Suppressor macrophage treated with lipopolysaccharide for 4 hours (primary cell): Measurements from ENCODE around the gene STARD13.

ENCODE experiments used
- DNase-seq: peaks from one replicate; pipeline ENCODE4 v3.0.0-alpha.2; 2020

Gene STARD13

DNA sequence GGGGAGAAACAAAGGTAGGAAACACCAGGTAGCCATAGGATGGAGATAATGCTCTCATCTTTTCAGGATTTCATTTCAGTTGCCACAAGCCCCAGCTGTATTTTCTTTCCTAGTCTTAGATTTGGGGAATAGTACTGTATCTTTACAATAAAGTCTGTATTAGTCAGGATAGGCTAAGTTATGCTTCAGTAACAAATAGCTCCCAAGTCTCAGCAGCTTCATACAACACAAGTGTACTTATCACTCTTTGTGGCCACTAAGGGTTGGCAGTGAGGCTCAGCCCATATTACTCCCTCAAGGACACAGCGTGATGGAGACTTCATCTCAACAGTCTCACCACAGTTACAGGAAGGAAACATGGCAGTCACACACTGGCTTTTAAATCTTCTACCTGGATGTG, 61.4 kb downstream of the STARD13 start:
- no peak for DNase-seq

GRCh38 chr13:33219926-33220325, 65.6 kb downstream of the STARD13 start:
- DNase-seq: no peak

DNA sequence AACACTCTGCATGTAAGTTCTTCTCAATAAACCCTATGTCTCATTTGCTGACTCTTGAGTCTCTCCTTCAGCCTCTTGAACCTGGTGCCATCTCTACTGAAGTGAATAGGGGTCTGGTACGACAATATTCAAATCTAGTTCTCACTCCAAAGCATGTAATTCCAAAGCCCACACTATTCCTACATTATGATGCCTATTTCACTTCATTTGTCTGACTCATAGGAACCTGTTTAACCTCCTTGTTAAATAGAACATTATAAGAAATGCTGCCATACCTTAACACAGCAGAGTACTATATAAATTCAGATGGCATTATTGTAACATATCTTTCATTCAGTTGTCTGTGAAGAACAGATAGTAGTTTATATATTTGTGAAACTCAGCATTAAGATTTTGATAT, 67.1 kb downstream of the STARD13 start:
- DNase-seq: no peak

- no peak for DNase-seq
Measured at GRCh38 chr13:33218020-33218419, 67.5 kb downstream of the STARD13 start.

DNA sequence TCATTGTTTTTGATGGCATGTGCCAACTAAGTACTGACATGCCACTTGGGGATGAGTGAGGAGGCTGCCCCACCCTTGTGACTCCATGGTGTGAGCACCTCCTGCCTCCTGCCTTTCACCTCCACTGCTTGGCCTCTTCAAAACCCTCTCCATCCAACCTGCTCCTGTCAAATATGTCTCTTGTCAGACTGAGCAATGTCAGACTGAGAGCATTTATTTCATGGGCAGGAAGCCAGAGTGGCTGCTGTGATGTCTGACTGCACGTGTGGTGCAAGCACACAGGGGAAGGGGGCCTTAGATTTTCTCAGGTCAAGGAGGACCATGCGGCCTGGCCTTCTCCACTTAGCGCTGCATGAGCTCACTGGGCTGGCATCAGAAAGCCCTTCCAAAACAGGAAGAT, 68.3 kb downstream of the STARD13 start:
- no peak for DNase-seq

GRCh38 chr13:33213797-33214196, 71.8 kb downstream of the STARD13 start:
- no peak for DNase-seq

GRCh38 chr13:33213024-33213768, 72.4 kb downstream of the STARD13 start:
- DNase-seq: no peak

DNA sequence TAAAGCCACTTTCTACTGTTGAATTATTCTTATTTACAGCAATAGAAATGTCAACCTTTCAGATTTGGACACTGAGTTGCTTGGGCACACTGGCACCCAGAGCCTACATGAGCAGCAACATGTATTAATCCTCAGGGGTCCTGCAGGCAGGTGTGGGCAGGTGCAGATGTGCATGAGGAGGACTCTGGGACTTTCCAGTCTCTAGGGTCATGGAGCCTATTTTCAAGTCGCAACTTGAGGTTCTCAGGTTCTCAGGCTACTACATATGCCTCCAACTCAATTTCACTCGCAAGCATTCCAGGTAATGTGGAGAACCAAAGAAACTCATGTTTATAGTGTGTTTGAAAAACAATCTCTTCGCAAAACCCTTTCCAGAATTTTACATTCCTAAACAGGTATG, 73.2 kb downstream of the STARD13 start:
- no peak for DNase-seq

DNA sequence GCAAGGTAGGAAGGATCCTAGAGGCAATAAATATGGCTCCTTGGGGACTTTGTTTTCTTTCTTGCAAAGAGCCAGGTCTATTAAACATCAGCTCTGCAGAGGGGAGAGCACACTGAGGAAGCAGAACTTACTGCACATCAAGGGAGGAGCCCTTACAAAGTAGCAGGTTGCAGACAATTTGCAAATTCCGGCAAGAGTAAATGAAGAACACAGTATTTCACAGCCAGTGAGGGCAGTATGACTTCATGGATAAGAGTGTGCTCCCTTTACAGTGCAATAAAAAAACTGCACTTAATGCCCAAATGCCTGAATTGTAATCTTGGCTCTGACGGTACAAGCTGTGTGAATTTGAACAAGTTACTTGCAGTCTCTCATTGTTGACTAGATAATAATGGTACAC, 75.5 kb downstream of the STARD13 start:
- no peak for DNase-seq

GRCh38 chr13:33208290-33209220, 77.0 kb downstream of the STARD13 start:
- DNase-seq: no peak

DNA sequence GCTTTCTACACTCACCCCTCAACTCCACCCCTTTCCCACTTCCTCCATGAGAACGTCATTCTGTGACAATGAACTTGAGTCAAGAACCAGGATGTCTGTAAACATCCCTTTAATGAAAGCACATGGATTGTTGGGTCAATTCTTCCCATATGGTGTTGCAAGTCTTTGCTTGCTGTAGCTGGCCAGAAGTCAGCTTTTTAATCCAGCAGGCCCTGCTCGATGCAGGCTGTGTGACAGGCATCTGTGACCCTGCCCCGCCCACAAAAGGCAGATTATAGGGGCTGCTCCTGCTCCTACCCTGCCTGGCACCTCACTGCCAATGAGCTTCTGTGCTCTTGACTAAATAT, 78.0 kb downstream of the STARD13 start:
- DNase-seq: peak; percentile 82

DNA sequence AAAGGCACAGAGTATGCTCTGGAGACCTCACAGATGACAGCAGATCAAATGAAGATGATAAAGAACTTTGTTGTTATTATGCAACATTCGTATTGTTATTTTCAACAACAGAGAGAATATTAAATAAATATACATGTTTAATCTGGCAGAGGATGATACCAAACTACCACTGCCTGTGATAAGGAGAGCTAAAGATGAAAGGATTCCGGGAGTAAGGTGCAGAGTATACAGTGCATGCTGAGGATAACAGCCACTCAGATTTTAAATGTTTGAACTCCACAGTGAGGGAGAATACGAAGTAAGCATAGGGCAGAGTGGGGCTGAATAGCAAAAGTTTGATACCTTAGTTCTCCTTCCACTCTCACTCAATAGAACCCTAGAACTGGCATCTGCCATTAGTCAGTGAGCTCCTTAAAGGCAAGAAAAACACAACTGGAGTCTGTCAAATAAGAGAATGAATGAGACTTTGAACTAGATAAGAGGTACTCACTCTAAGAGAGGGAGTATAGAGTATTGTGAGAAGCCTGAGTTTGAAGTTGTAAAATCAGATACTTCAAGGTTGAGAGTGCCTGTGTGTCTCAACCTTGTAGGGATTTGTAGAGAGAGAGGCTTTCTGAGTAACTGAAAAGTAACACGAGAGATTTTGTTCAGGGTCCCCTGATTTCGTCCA, 78.5 kb downstream of the STARD13 start:
- no peak for DNase-seq

DNA sequence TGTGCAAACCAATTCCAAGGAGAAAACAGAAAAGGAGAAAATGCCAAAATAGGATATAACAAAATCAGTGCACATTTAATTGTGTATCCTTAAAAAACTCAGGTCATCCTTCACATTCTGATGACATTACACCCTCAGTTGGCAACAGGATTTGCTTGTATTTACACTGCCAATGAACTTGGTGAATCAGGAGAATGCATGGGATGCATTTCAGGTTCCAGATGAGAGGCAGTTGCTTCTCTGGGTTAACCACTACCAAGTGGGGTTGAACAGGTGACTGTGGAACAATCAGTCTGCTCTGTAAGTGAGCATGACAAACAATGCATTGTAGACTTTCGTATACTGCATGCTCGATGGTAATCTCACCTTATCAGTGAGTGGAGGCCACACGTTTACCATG, 79.1 kb downstream of the STARD13 start:
- DNase-seq: no peak

DNA sequence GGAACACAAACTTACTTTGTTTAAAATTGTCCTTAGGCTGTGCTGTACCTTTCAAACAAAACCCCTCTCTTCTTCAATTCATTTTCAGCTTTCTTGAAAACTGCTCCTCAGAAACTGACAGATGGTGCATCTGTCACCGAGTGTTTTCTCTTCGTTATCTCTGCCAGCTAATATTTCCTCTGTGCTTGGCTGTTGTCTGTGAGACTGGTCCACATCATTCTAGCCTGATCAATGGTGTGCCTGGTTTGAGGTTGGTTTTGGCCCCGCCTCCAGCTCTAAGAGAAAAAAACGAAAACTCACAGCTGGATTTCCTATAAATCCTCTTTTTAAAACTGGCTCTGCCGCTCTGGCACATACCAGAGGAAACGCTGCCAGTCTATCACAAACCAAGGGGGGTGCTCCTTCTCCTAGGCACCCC, 79.7 kb downstream of the STARD13 start:
- DNase-seq: no peak

- no peak for DNase-seq
Measured at GRCh38 chr13:33205224-33205623, 80.3 kb downstream of the STARD13 start.

- peak; percentile 41 for DNase-seq
Measured at GRCh38 chr13:33204130-33204927, 81.2 kb downstream of the STARD13 start.

DNA sequence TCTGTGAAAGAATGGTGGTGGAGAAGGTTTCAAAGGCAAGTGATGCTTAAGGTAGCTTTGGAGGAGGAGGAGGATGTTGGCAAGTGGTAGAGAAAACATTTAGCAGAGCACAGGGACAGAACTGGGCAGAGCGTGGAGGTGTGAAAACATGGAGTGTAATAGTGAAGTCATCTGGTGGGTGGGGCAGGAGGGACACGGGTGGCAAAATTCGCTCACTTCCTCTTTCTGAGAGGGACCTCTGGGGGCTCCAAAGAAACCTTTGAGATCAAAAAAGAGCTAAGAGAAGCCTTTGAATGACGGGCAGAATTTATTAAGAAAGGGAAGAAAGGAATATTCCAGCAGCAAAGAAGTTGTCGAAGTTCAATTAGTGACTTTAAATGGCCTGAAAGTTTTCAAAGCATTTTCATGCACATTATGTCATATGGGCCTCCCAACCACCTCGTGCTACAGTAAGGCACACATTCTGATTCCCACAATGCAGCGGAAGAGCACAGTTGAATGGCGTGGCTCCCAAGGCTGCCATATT, 82.8 kb downstream of the STARD13 start:
- DNase-seq: no peak

GRCh38 chr13:33201659-33202058, 83.9 kb downstream of the STARD13 start:
- no peak for DNase-seq

- no peak for DNase-seq
Measured at GRCh38 chr13:33199289-33199850, 86.2 kb downstream of the STARD13 start.

DNA sequence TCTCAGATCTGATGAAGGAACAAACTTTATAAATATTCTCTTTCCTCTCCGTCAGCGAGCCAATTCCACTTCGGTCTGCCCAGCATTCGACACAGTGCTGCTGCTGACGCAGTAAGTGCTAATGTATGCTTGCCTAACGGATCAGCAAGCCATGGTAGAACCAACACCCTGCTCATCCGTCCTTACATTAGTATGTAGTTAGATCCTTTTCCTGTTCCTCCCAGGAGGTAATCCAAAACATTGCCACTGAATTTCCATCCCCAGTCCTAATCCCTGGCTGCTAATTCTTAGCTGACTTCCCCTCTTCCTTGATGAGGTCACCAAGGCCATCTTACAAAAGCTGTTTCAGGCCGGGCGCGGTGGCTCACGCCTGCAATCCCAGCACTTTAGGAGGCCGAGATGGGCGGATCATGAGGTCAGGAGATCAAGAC, 88.0 kb downstream of the STARD13 start:
- no peak for DNase-seq

GRCh38 chr13:33196767-33197166, 88.8 kb downstream of the STARD13 start:
- no peak for DNase-seq
